Measurements from ENCODE around the gene SPATA2. TPM values are rescaled to one million over a fixed set of nuclear protein-coding genes. Genes with fewer than 3 reads are reported as not detected.

SPATA2 gene
- total RNA-seq, result 1 to 10 TPM; 1.7 to 3.0 (median 1.9) TPM

- TF ChIP-seq CTCF (IDR thresholded peaks at IDR 0.05; ENCODE audit: low read depth), result no peak
Observed at GRCh38 chr20:49915380-49916145, at the start of gene SPATA2. TSS of gene SPATA2 (minus strand) at chr20:49915529. CDS start at chr20:49908490, 7,039 bp downstream.

- no peak for TF ChIP-seq CTCF (IDR thresholded peaks at IDR 0.05; ENCODE audit: low read depth)
Observed at GRCh38 chr20:49961413-49961812, 46.1 kb upstream of the SPATA2 start.

GRCh38 chr20:49956689-49957088, 41.4 kb upstream of the SPATA2 start:
- no peak for TF ChIP-seq CTCF (IDR thresholded peaks at IDR 0.05; ENCODE audit: low read depth)

- no peak for TF ChIP-seq CTCF (IDR thresholded peaks at IDR 0.05; ENCODE audit: low read depth)
Observed at GRCh38 chr20:49955167-49955566, 39.8 kb upstream of the SPATA2 start.

GRCh38 chr20:49951151-49951550, 35.8 kb upstream of the SPATA2 start:
- no peak for TF ChIP-seq CTCF (IDR thresholded peaks at IDR 0.05; ENCODE audit: low read depth)

- TF ChIP-seq CTCF (IDR thresholded peaks at IDR 0.05; ENCODE audit: low read depth), result no peak
Observed at GRCh38 chr20:49948809-49949507, 33.6 kb upstream of the SPATA2 start.

- no peak for TF ChIP-seq CTCF (IDR thresholded peaks at IDR 0.05; ENCODE audit: low read depth)
Observed at GRCh38 chr20:49948178-49948577, 32.8 kb upstream of the SPATA2 start.

Data from subcutaneous adipose tissue (tissue), 4 donors.